D721Med (cell line): ENCODE results near the gene MVK.

Source experiments
- DNase-seq: peaks from one replicate; pipeline ENCODE4 v3.0.0; 2011; ENCODE audit warnings: low spot score; ENCODE audit not compliant: insufficient read length
- FAIRE-seq: peaks from 2 replicates; lab custom pipeline; 2011; peaks lifted over from hg19 to GRCh38; lab: Jason Lieb, UNC
- TF ChIP-seq, protein P1 (sequence below): IDR thresholded peaks from 2 replicates; pipeline ENCODE4 v1.5.1; 2012; ENCODE audit warnings: mild to moderate bottlenecking, control low read depth; ENCODE audit not compliant: insufficient read depth; ENCODE audit errors: missing control alignments

Gene MVK

GRCh38 chr12:109532721-109533486 lies 40.7 kb upstream of the MVK start:
- peak; percentile 10 for DNase-seq
- no peak for FAIRE-seq

GRCh38 chr12:109533487-109533740 lies 40.2 kb upstream of the MVK start:
- FAIRE-seq (no peak), DNase-seq (no peak)
- TF ChIP-seq, protein P1, sequence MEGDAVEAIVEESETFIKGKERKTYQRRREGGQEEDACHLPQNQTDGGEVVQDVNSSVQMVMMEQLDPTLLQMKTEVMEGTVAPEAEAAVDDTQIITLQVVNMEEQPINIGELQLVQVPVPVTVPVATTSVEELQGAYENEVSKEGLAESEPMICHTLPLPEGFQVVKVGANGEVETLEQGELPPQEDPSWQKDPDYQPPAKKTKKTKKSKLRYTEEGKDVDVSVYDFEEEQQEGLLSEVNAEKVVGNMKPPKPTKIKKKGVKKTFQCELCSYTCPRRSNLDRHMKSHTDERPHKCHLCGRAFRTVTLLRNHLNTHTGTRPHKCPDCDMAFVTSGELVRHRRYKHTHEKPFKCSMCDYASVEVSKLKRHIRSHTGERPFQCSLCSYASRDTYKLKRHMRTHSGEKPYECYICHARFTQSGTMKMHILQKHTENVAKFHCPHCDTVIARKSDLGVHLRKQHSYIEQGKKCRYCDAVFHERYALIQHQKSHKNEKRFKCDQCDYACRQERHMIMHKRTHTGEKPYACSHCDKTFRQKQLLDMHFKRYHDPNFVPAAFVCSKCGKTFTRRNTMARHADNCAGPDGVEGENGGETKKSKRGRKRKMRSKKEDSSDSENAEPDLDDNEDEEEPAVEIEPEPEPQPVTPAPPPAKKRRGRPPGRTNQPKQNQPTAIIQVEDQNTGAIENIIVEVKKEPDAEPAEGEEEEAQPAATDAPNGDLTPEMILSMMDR, result no peak

More at GRCh38 chr12:109532721-109533486, 40.7 kb upstream of the MVK start:
- TF ChIP-seq, protein P1, result no peak

- no peak for FAIRE-seq
- TF ChIP-seq, protein P1, result no peak
- DNase-seq, result no peak
Observed at GRCh38 chr12:109534456-109534855, 39.1 kb upstream of the MVK start.

- FAIRE-seq (no peak), DNase-seq (no peak)
- TF ChIP-seq, protein P1, result no peak
Observed at GRCh38 chr12:109535231-109535862, 38.2 kb upstream of the MVK start.

DNA sequence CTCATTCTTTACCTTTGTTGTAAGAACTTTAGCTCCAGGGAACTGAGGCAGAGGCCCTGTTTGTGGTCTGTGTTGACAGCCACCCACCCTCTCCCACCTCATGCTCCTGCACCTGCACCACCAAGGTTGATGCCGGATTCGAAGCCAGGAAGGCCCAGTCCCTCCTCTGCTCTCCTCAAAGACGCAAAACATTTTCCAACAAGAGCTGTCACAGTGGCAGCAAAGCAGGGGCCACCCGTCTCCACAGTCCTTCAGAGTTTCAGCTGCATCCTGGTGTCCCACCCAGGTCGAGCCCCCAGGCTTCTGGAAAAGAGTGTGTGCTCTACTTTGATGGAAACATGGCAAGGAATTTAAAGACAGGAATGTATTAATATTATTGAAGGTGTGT lies 37.7 kb upstream of the MVK start:
- TF ChIP-seq, protein P1, result no peak
- FAIRE-seq, result no peak
- DNase-seq, result no peak

DNA sequence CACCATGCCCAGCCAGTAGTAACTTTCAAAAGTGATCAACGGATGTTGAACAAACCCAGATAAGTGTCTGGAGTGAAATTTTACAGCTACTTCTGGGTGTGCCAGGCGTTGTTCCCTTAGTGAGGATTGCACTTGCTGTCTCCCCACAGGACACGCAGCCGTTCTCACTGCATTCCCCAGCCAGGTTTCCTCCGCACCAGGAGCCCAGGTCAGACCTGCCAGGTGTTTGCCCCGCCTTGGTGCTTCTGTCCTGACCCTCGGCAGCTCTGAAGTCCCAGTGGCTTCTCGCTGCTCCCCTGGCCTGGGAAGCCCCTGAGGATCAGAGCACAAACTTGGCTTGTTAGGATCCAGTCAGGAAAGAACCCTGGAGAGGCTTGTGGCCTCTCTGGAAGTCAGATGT lies 36.5 kb upstream of the MVK start:
- no peak for FAIRE-seq
- peak; percentile 11 for DNase-seq
- TF ChIP-seq, protein P1, result no peak

DNA sequence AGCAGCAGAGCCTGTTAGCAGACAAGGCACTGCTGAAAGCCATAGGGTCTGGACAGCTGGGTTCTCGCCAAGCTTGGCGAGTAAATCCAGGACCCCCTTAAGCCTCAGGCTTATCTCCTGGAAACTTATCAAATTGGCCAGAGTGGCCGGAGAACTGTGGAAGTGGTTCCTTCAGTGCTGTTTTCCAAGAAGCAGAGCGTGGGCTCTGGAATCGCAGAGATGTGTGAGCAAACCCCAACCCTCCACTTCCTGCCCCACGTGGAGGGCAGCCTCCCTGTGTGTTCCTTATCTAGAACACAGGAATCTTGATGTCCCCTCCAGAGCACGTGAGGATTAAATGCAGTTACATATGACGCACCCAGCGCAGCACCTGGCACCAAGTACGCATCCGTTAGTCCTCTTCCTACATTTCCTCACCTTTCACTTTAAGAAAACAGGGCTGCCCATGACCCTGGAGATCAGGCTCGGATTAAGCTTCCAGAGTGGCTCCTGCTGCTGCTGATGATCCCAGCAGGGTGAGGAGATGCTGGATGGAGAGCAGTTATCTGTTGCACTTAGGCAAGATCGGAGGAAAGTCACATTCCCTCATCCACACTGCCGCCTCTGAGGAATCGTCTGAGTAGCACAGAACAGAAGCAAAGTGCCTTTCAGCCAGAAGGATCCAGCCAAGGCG lies 35.3 kb upstream of the MVK start:
- TF ChIP-seq, protein P1, result no peak
- DNase-seq (peak; percentile 72), FAIRE-seq (peak; percentile 67)
